CD4-positive, alpha-beta memory T cell (primary cell): ENCODE data around the gene MVK. TPM values are rescaled to one million over a fixed set of nuclear protein-coding genes. Genes with fewer than 3 reads are reported as not detected.

Experiments used
- polyA plus RNA-seq, 2 donors: library from polyadenylated mRNA; unstranded; fragments of 300-500 nt; fragmentation: Illumina TruSeq; gene quantifications; one replicate each; pipeline ENCODE4 v1.2.3, GENCODE V29; 2021
- total RNA-seq, 2 experiments: library from RNA; stranded (reverse); gene quantifications; one replicate each; pipeline ENCODE4 v1.2.3, GENCODE V29; 2021

Gene MVK
- total and polyA plus RNA-seq, 4 experiments from 2014 or later = 1.9 to 11.0 (median 7.1) TPM

Other genes starting within 250 kb of the MVK start
- not detected for gene MYO1H, start 225.9 kb upstream of the MVK start, total RNA-seq
- not detected for gene MYO1H, start 225.9 kb upstream of the MVK start, polyA plus RNA-seq
- gene KCTD10, start 96.5 kb upstream of the MVK start, total RNA-seq = 10 to 100 TPM; 29.2 to 31.9 TPM
- gene KCTD10, start 96.5 kb upstream of the MVK start, polyA plus RNA-seq = 10 to 100 TPM; 23.2 to 25.3 TPM
- 10 to 100 TPM; 55.8 to 58.1 TPM for gene UBE3B, start 96.2 kb upstream of the MVK start, total RNA-seq
- 10 to 100 TPM; 24.0 to 24.4 TPM for gene UBE3B, start 96.2 kb upstream of the MVK start, polyA plus RNA-seq
- gene MMAB, start 290 bp upstream of the MVK start, total RNA-seq = 10 to 100 TPM; 16.0 to 16.9 TPM
- gene MMAB, start 290 bp upstream of the MVK start, polyA plus RNA-seq = 10 to 100 TPM; 17.2 to 30.2 TPM
- under 1 TPM; 0.55 to 0.69 TPM for gene FAM222A, start 140.0 kb downstream of the MVK start, total RNA-seq
- gene FAM222A, start 140.0 kb downstream of the MVK start, polyA plus RNA-seq = under 1 TPM in 1 of 2 donors, not detected in 1; 0.25 TPM